HG03558 (cell line): ENCODE measurements around the gene TAOK1.

Experiments
- ATAC-seq: cut with Tn5 transposase; IDR thresholded peaks from one replicate; pipeline ENCODE4 v1.9.1; 2021; ENCODE audit warnings: moderate number of reproducible peaks; ENCODE audit not compliant: unreplicated experiment; ENCODE audit errors: extremely low read depth

Gene TAOK1

DNA sequence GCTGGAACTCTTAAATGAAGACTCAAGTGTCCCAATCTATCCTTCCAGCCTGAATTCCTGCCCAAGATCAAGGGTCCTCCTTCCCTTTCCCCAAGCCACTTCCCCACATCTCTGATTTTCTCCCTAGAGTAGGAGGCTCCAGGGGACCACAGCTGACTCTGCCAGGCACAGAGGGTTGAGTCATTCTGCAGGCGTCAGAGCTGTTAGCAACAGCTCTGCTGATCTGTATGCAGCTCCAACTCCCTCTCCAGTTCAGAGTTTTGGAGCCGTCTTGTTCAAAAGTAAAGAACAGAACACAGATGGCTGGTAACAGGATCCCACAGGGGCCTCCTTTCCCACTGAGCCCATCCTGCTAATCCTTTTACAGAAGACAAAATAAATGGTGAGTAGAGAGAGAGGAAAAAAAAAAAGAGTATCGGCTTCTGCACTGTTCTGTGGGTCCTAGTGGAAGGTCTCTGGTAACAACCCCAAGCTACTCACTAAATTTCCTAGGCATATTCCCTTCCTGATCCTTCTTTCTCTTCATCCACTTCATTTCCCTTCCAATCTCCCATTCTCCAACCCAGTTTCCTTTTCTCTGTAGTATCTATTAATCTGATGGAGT lies 13.4 kb upstream of the TAOK1 start:
- no peak for ATAC-seq

DNA sequence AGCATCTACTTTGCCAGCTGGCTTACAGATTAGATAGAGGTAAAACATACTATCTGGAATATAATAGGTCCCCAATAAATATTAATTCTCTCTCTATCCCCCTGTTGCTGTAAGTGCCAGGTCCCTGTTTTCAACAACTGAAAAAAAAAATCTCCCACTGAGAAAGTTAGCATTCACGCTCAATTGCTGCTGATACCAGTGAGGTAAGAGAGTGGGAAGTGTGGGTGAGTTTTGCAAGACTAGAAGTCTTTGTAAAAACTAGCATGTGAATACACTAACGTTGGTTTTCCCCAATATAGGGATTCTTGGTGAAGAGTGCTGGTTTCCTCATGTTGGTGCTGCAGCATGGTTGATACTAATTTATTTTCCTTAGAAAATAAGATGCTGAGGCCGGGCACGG lies 11.7 kb upstream of the TAOK1 start:
- no peak for ATAC-seq

DNA sequence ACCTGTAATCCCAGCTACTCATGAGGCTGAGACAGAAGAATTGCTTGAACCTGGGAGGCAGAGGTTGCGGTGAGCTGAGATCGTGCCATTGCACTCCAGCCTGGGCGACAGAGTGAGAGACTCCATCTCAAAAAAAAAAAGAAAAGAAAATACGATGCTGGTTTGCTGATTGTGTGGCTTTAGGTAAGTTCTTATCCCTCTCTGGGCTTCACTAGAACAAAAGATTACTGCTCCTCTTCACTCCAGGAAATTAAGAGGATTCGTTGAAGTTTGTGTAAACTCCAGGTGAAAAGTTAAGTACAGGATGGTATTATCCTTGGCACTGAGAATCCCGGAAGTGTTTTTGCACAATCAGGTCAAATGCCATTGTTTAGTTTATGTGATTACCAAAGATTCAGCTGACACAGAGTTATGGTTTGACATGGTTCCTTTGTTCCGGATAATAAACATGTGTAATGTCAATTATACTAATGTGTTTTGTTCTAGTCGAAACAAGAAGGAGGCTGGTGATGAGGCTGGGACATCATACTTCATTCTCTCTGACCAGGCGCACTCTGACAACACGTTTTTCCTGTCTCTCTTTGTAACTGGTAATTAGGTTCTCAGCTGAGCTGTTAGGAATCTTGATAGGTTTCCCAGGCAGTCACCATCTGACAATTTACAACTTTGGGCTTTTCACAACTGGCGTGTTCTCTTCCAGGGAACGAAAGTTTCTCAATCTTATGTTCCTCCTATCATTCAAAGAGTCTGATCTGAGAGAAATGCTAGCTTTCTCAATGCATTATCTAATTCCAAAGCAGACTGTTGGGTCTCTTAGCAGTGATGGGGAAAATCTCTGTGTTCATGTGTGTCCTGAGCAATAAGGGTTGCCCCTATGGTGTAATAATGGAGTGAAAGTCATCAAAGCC lies 10.8 kb upstream of the TAOK1 start:
- no peak for ATAC-seq

DNA sequence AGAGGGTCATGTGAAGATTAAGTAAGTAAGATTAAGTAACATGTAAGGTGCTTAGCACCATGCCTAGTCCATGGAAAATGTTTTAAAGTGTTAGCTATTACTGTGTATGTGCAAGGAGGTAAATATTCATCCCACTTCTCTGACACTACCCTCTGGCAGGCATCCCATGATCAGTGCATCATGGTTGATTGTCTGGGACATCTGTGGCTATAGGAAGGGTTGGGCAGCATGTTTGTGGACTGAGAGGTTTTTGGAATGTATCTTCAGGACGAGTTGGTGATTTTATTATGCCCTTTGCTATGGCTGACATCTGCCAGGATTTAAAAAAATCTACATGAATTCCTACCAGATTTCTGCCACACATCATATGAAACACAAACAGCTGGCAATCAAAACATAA lies 6.5 kb upstream of the TAOK1 start:
- ATAC-seq: no peak

DNA sequence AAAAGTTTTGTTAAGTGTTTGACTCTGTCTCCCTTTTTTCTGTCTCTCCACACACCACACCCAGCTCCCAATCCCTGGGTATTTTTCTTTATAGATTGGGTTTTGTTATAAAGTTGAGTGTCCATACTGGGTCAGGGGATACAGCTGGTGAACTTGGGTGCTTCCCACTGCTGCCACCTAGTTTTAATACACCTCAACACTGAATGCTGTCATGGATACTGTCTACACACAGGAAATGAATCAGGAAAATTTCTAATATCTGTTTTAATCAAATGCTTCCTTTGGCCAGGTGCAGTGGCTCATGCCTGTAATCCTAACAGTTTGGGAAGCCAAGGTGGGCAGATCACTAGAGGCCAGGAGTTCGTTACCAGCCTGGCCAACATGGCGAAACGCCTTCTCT lies 5.3 kb upstream of the TAOK1 start:
- no peak for ATAC-seq

DNA sequence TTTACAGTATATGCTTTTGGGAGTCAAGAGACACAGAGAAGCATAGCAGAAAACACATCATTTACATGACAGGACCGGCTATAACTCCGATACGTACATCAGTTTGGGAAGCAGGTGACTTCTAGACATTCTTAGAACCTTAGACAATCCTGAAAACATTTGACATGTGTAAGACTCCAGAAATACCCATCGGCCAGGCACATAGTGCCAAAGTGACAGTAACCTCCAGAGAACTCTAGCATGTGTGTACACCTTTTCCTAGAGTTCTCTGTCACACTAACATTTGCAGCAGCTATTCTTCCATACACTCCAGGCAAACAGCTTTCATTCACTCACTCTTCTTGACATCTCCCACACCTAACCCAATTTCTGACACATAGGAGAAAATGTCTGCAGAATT lies 3.4 kb upstream of the TAOK1 start:
- no peak for ATAC-seq

DNA sequence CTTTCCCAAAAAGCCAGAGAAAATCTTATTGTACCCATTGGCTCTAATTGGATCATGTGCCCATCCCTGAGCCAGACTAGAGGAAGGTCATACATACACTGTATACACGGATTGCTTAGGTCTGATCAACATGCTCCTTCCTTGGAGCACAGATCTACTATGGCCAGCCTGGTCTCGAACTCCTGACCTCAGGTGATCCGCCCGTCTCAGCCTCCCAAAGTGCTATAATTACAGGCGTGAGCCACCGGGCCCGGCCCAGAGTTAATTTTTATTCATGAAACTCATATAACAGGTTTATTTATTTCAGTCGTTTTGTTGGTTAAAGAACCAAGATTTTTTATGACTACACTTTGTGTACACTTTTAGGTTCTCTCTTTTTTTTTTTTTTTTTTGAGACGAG lies 1.2 kb upstream of the TAOK1 start:
- no peak for ATAC-seq

DNA sequence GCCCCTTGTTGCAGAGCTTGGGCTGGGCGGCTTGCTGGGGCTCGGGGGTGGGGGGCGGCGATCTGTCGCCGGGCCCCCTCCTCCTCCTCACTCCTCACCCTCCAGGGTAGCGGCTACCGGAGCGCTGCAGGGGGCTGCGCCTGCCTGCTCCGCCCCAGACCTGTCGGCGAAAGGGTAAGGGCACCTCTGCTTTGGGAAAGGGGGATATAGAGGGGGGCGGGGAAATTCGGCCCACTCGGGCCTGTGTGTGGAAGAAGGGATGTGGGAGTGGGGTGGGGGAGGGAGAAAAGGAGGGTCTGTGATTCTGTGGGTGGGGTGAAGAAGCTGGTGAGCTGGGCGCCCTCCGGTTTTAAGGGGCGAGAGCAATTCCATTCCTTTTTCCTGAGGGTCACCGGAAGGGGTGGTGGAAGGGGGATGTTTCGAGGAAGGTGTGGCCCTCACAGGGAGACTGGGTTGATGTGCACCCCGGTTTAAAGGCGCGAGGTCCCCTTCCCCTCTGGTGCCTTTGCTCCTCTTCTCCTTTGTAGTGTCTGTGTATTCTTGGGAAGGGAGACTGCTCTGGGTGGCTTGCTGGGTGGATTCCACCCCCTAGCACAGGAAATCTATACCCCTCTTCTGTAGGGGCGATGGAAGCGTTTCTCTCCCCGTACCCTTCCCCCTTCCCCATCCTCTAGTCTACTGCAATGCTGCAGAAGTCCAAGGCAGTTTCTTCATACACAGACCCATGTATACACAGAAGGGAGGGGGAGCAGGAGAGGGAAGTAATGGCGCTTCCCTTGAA lies 878 bp downstream of the TAOK1 start:
- no peak for ATAC-seq

DNA sequence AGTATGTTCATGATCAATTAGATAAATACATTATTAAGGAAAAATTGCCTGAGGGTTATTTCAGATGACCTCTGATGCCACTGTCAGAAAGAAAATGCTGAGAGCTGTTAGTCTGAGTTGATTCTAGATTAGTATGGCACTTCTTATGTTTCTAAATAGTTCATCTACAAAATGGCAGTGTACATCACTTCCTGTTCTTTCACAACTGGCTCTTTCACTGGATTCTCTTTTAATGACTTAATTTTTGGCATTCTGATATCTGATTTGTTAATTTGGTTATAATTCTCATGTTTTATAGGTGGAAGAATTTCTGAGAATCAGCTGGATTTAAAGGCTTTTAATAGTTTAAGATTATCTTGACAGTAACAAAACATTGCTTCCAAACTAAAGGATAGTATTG lies 3.3 kb downstream of the TAOK1 start:
- ATAC-seq: no peak

DNA sequence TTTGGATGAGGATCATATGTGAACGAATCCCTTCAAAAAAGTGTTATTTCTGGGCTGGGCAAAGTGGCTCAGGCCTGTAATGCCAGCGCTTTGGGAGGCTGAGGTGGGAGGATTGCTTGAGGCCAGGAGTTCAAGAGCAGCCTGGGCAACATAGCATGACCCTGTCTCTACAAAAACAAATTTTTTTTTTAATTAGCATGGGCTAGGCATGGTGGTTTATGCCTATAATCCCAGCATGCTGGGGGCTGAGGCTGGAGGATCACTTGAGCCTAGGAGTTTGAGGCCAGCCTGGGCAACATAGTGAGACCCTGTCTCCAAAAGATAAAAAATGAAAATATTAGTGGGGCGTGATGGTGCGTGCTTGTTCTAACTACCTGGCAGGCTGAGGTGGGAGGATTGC lies 4.6 kb downstream of the TAOK1 start:
- ATAC-seq: no peak

DNA sequence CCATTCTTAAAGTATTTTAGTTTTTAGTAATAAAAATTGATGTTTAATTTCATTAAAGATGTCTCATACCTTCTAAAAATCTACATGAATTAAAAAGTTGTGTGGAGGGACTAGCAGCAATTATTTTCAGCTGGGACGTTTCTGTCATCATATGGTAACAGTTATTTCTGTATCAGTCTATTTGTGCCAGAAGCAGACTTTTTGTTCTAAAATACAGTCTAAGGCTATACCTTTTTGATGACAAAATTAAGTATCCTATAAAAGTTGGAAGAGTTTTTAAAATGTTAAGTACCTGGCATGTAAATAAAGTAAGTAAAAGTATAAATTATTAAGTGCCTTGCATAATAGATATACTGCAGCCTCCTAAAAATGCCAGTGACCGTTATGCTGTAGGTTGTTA lies 5.9 kb downstream of the TAOK1 start:
- no peak for ATAC-seq

DNA sequence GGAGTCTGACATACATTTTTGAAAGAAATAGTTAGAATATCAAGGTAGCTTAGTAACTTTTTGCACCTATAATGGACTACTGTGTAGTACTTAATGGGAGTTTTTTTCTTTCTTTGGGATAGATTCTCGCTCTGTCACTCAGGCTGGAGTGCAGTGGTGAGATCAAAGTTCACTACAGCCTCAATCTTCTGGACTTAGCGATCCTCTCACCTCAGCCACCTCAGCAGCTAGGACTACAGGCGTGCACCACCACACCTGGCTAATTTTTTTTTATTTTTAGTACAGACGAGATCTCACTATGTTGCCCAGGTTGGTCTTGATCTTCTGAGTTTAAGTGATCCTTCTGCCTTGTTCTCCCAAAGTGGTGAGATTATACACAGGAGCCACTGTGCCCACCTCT lies 9.5 kb downstream of the TAOK1 start:
- no peak for ATAC-seq

DNA sequence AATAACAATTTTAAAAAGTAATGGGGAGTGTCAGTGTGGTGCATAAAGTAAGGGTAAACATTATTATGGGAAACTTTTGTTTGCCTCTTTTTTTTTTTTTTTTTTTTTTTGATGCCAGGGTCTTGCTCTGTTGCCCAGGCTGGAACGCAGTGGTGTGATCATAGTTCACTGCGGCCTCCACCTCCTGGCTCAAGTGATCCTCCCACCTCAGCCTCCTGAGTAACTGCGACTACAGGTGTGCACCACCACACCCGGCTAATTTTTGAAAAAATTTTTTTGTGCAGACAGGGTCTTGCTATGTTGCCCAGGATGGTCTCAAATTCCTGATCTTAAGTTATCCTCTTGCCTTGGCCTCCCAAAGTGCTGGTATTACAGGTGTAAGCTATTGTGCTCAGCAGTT lies 10.7 kb downstream of the TAOK1 start:
- ATAC-seq: no peak

DNA sequence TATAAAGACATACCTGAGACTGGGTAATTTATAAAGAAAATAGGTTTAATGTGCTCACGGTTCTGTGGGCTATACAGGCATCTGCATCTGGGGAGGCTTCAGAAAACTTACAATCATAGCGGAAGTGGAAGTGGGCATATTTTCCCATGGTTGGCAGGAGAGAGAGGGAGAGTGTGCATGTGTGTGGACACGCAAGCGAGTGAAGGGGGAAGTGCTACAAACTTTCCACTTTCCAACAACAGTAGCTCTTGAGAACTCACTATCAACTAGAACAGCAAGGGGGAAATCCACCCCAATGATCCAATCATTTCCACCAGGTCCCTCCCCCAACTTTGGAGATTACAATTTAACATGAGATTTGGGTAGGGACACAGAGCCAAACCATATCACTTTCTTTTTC lies 11.1 kb downstream of the TAOK1 start:
- ATAC-seq: no peak

DNA sequence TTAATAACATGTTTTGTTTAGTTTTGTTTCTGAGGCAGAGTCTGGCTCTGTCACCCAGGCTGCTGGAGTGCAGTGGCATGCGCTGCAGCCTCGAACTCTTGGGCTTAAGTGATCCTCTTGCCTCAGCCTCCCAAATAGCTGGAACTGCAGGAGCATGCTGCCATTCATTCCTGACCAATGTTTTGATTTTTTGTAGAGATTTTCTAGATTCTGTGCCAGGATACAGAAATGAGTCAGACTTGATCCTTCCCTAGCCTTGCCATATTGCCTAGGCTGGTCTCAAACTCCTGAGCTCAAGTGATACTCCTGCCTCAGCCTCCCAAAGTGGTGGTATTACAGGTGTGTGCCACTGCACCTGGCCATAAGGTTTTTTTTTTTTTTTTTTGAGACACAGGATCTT lies 17.7 kb downstream of the TAOK1 start:
- no peak for ATAC-seq

DNA sequence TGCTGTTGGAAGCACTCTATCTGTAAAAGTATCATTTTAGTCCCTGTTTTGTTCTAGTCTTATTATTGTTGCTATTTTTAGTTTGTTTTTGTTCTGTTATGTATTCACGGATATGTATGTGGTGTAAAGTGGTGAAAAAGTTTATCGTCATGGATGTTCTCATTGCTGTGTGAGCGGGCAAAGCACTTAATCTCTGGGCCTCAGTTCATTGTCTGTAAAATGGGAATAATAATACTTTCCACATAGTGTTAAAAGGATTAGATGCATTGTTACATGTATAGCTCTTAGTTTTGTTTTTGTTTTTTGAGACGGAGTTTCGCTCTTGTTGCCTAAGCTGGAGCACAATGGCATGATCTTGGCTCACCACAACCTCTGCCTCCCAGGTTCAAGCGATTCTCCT lies 19.8 kb downstream of the TAOK1 start:
- ATAC-seq: no peak

DNA sequence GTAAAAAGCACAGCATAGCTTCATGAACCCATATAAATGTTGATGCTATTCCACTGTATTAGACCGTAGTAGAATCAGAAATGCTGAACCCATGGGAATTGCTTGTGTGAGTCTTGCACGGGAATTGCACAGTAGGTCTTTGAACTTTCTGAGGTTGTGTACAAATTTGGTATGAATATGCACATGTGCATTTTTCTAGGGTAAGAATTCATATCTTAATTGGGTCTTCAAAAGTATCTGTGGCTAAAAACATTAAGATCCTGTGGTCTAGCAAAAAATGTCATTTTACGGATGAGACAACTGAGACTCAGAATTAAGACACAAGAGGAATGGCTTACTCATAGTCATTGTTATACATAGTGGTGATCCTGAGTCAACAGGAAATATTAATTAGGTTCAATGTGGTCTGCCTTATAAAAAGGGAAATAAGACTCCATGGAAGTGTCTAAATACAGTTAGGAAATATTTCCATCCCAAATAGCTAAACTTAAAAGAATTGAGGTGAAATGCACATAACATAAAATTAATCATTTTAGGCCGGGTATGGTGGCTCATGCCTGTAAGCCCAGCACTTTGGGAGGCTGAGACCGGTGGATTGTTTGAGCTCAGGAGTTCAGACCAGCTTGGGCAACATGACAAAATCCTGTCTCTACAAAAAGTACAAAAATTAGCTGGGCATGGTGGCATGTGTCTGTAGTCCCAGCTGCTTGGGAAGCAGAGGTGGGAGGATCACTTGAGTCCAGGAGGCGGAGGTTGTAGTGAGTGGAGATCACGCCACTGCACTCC lies 22.8 kb downstream of the TAOK1 start:
- ATAC-seq: no peak

DNA sequence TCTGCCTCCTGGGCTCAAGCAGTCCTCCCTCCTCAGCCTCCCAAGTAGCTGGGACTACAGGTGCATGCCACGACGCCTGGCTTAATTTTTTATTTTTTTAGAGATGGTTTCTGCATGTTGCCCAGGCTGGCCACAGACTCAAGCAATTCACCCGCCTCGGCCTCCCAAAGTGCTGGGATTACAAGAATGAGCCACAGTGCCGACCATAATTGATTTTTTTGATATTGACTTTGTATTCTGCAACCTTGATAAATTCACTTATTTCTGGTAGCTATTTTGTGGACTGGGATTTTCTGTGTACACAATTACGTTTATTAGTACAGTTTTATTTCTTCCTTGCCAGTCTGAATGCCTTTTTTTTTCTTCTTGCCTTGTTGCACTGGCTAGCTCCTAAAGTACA lies 30.0 kb downstream of the TAOK1 start:
- no peak for ATAC-seq

DNA sequence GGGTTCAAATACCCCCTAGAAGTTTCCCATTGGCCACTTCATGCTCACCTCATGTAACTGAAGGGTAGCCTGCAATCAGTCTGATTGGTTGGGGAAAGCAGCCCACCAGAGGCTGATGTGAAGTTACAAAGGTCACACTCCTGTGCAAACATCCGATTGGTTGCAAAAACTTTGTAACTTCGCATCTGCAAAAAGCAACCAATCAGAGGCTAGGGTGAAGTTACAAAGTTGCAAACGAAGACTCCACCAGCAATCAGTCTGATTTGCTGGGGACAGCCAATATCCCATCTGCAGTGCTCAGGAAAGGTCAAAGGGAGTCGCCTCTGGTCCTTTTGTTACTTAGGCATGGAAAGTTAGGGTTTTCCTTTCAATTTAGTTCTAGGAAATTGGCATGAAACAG lies 40.1 kb downstream of the TAOK1 start:
- no peak for ATAC-seq

DNA sequence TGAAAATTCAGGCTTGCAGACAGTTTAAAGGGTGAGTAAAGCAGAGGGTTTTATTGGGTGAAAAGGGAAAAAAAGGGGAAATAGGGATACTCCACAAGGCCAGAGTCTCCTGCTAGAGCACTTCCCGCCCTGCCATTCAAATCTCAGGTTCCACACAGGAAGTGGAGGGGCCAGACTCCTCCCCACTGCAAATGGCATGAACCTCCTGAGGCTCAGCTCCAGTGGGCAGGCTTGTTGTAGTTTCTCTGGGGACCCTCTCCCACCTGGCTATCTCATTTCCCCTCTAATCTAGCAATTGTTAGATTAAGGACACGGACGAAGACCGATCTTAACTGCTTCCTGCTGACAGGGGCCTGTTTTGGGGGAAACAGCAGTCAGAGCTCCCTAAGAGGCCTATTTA lies 43.4 kb downstream of the TAOK1 start:
- ATAC-seq: no peak

DNA sequence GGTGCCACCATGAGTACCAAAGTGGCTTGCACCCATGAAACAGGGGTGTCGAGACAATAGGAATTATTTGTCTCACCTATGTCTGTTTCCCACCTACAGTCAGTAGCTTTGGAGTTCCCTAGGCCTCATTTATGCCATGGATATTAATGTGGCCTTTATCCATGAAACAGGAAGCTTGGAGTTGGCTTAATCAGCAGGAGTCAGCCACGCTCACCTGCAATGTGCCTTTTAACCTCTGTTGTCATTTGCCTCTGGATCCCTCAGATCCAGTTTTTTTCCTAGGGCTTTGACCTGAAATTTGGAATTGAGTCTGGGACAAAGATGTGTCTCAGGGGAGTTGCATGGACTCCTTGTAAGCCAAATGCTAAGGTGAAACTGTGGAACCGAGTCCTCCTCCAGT lies 44.4 kb downstream of the TAOK1 start:
- no peak for ATAC-seq
